GM18873 (cell line): ENCODE data around the gene GOLGA3.
"Not testable (repeated sequence)": the region's sequence is repeated elsewhere in the genome, so short reads cannot be mapped to it uniquely, and the experiment has no call there.

Experiments
- ATAC-seq: cut with Tn5 transposase; IDR thresholded peaks from one replicate; pipeline ENCODE4 v1.9.1; 2021; ENCODE audit warnings: mild to moderate bottlenecking, moderate library complexity, moderate number of reproducible peaks; ENCODE audit not compliant: unreplicated experiment, low FRiP score

GOLGA3 gene

DNA sequence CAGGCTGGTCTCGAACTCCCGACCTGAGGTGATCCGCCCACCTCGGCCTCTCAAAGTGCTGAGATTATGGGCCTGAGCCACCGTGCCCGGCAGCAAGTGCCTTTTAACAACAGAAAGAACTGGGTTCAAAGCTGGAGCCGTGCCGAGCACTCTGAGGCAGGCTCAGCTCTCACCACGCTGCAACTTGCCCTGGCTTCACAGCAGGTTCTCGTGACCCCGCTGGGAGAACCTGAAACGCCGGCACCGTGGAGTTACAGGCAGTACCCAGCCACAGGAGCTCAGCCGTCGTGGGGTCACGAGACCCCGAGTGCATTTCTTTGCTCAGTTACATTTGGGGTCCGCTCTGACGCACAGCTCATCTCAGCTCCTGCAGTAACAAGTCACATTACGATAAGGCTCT is 14.4 kb downstream of the GOLGA3 start:
- no peak for ATAC-seq

GRCh38 chr12:132813443-132813842 is 15.2 kb downstream of the GOLGA3 start:
- no peak for ATAC-seq

- ATAC-seq = no peak
Observed at GRCh38 chr12:132812631-132813305, 15.9 kb downstream of the GOLGA3 start.

GRCh38 chr12:132809391-132809790 is 19.3 kb downstream of the GOLGA3 start:
- not testable (repeated sequence) for ATAC-seq

GRCh38 chr12:132807295-132808092 is 21.2 kb downstream of the GOLGA3 start:
- ATAC-seq = no peak

DNA sequence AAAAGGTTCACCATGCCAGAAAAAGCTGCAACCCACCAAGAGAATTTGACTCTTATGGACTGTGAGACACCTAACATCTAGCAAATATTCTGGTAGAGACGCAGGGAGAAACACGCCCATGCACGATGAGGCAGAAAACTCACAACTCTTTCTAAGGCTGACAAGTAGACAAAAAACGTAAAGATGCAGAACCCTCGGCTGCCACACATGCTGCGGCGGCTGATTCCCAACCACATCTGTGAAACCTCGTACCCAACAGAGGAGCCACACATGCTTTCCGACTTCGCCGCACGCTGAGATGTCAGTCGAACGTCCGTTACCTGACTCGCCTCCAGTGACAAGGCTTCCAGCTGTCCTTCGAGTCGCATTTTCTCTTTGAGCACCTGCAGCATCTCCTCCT is 21.8 kb downstream of the GOLGA3 start:
- ATAC-seq = no peak

- no peak for ATAC-seq
Observed at GRCh38 chr12:132804426-132804861, 24.2 kb downstream of the GOLGA3 start.

GRCh38 chr12:132803888-132804287 is 24.8 kb downstream of the GOLGA3 start:
- ATAC-seq = no peak

- ATAC-seq = no peak
Observed at GRCh38 chr12:132803125-132803524, 25.5 kb downstream of the GOLGA3 start.

- ATAC-seq = no peak
Observed at GRCh38 chr12:132801741-132802140, 26.9 kb downstream of the GOLGA3 start.

DNA sequence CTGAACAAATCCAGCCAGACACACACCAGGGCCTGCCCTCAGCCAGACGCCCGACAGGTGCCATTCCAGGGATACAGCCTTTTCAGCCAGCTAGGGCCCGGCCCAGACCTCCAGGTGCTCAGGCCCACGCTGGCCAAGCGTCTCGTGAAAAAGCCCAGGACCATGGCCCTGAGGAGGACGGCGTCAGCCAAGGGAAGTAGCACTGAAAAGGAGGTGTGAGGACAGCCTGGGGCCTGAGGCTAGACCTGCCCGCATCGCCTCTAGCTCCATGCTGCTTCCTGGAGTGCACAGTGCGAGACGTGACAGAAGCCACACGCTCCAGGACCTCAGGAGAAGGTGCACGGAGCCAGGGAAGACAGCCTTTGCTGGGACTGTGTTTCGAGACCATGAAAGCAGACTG is 29.8 kb downstream of the GOLGA3 start:
- ATAC-seq = no peak

- no peak for ATAC-seq
Observed at GRCh38 chr12:132797820-132798570, 30.7 kb downstream of the GOLGA3 start.

DNA sequence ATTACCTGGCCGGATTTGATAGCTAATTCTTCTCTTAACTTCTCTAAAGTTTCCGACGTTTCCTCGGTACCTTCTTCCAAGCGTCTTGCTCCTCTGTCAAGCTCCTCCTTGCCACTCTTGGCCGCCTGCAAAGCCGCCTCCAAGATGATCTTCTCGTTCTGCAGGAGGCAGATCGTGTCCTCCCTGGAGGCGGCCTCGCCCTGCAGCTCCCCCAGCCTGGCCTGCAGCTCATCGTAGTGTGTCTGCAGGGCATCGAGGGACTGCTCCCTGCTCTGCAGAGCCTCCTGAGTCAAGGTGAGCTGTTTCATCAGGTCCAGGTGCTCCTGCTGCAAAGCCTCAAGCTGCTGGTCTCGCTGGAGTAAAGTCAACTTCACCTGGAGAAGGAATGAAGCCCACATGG is 32.8 kb downstream of the GOLGA3 start:
- no peak for ATAC-seq

GRCh38 chr12:132791940-132792339 is 36.7 kb downstream of the GOLGA3 start:
- ATAC-seq = not testable (repeated sequence)

DNA sequence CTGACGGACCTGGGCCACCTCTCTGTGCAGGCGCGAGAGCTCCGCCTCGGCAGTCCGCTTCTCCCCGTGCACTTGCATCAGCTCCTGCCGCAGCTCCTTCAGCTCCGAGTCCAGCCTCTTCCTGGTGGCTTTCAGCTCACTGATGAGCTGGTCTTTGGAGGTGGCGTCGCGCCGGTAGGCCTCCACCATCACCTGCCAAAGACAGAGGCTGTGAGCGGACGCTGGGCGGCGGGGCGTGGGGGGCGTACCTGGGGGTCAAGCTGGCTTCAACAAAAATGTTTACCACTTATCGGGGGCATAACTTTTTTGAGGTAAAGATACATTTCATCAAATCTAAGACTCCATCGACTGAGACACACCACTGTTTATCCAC is 39.6 kb downstream of the GOLGA3 start:
- ATAC-seq = no peak

GRCh38 chr12:132788375-132789098 is 40.1 kb downstream of the GOLGA3 start:
- no peak for ATAC-seq

GRCh38 chr12:132787877-132788276 is 40.8 kb downstream of the GOLGA3 start:
- no peak for ATAC-seq

DNA sequence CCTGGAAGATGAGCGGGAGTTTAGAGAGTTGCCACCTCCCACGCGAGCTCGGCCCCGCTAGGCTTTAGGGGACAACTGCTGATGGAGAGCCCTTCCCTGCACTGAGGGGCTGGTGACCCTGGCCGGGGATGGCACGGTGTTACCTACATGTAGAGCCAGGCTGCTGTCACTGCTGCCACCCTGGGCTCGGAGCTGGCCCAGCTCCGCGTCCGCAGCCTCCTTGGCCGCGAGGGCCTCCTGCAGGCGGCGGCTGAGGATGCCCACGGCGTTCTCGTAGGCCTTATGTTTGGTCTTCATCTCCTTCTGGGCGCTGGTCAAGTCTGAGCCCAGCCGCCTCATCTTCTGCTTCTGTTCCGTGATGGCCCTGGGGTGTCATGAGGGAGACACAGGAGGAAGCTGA is 42.5 kb downstream of the GOLGA3 start:
- no peak for ATAC-seq

- ATAC-seq = no peak
Observed at GRCh38 chr12:132784580-132784979, 44.1 kb downstream of the GOLGA3 start.

DNA sequence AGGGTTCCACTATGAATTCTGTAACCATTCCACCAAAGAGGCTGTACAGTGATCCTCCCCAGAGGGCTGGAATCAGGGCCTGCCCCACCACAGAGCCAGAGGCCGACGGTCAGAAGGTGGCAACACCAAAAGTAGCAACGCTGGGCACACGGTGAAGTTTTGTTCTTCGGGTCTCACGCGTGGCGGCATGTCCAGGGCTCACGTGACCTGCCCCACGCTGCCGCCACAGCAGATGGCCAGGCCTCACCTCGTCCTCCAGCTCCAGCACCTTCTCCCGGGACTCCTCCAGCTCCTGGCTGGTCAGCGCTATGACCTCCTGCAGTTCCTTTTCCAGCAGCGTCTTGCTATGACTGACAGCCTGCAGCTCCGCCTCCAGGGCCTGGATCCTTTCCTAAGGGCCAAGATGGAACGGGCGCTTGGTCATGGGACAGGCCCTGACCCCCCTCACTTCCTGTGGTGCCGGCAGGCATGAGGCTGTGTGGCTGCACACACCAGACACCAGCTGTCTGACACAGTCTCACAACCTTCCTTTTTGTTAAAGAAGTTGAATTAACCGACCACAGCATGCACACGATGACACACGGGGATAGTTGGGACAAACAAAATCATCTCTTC is 44.6 kb downstream of the GOLGA3 start:
- no peak for ATAC-seq
